Prostate gland (tissue), 2 donors: Measurements from ENCODE around the gene PEX19.

Experiments
- CTCF ChIP-seq, 4 experiments: fragments of 200-600 bp in 2 of 4; fragments of 450-650 bp in 2 of 4; sonication (generic) in 2 of 4; IDR thresholded peaks; 1 replicate in 3 of 4; 2 replicates in 1 of 4; pipeline ENCODE4 v1.5.1; 2016 to 2019; ENCODE audit warnings: antibody characterized with exemption in 4 of 4, mild to moderate bottlenecking in 2 of 4, moderate library complexity in 2 of 4
- POLR2A ChIP-seq: fragments of 450-650 bp; IDR thresholded peaks from one replicate; pipeline ENCODE4 v1.6.1; 2016; ENCODE audit warnings: antibody characterized with exemption, mild to moderate bottlenecking

GRCh38 chr1:160300173-160300572, 15.2 kb upstream of the PEX19 start:
- TF ChIP-seq POLR2A: no peak
- no peak for TF ChIP-seq CTCF (IDR thresholded peaks at IDR 0.05)
